EH (cell line): Measurements from ENCODE around the gene PICK1.
A peak's percentile ranks its signal among the peaks of the same experiment; 100 is the strongest.
"Not testable (repeated sequence)": the region's sequence is repeated elsewhere in the genome, so short reads cannot be mapped to it uniquely, and the experiment has no call there.

ENCODE experiments used
- DNase-seq: peaks from one replicate; pipeline ENCODE4 v3.0.0-alpha.2; 2015; ENCODE audit warnings: low read depth

PICK1 gene

GRCh38 chr22:38030311-38031133 lies 26.7 kb upstream of the PICK1 start:
- no peak for DNase-seq

- DNase-seq, result no peak
These were observed 25.7 kb upstream of the PICK1 start for GRCh38 chr22:38031491-38031890.

GRCh38 chr22:38032681-38033521 lies 24.3 kb upstream of the PICK1 start:
- peak; percentile 80 for DNase-seq

GRCh38 chr22:38033522-38034277 lies 23.5 kb upstream of the PICK1 start:
- DNase-seq, result no peak

GRCh38 chr22:38034278-38034882 lies 22.8 kb upstream of the PICK1 start:
- DNase-seq, result peak; percentile 95

- no peak for DNase-seq
These were observed 22.2 kb upstream of the PICK1 start for GRCh38 chr22:38034884-38035529.

GRCh38 chr22:38035530-38035885 lies 21.7 kb upstream of the PICK1 start:
- DNase-seq, result no peak

- no peak for DNase-seq
These were observed 20.7 kb upstream of the PICK1 start for GRCh38 chr22:38036392-38037062.

- not testable (repeated sequence) for DNase-seq
These were observed 19.6 kb upstream of the PICK1 start for GRCh38 chr22:38037367-38038150.

- no peak for DNase-seq
These were observed 18.8 kb upstream of the PICK1 start for GRCh38 chr22:38038426-38038825.

GRCh38 chr22:38038890-38039812 lies 18.1 kb upstream of the PICK1 start:
- peak; percentile 35 for DNase-seq

GRCh38 chr22:38040953-38041759 lies 16.0 kb upstream of the PICK1 start:
- DNase-seq, result no peak

GRCh38 chr22:38041760-38042487 lies 15.3 kb upstream of the PICK1 start:
- DNase-seq, result no peak

GRCh38 chr22:38042488-38042790 lies 14.8 kb upstream of the PICK1 start:
- DNase-seq, result no peak

GRCh38 chr22:38043151-38044039 lies 13.8 kb upstream of the PICK1 start:
- DNase-seq, result no peak

- no peak for DNase-seq
These were observed 11.0 kb upstream of the PICK1 start for GRCh38 chr22:38046070-38046748.
